NCI-H1417 (cell line): Measurements from ENCODE around the gene AKAP6.

Experiments used
- DNase-seq, 3 experiments: peaks; one replicate each; lab custom pipeline; 2025; lab: John Stamatoyannopoulos, UW

The AKAP6 gene

DNA sequence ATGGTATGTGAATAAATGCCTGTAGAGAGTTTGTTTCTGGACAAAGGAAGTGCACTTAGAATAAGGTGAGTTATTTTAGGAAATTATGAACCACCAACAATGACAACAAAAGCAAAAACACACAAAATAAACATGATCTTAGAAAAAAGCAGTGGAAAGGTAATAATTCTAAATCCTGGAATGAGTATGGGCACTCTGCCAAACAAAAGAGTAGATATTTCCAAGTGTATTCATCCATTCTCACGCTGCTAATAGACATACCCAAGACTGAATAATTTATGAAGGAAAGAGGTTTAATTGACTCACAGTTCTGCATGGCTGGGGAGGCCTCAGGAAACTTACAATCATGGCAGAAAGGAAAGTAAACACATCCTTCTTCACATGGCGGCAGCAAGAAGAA, 340.3 kb downstream of the AKAP6 start:
- DNase-seq = no peak

DNA sequence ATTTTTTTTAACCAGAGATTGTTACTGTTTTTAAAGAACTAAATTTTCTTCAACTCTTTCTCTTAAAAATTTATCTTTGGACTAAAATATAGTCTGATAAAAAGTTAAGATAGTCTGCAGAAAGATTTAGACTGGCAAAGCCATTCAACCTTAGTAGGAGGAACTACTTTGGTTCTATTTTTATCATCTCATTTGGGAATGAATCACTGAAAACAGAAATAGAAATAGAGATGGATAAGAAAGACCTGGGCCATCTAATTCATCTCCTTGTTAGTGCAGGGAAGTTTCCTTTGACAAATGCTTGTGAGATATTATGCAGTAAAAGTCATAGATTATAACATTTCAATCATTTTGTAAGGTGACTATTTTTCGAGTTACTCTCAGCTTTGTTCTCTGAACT, 346.3 kb downstream of the AKAP6 start:
- DNase-seq = no peak

DNA sequence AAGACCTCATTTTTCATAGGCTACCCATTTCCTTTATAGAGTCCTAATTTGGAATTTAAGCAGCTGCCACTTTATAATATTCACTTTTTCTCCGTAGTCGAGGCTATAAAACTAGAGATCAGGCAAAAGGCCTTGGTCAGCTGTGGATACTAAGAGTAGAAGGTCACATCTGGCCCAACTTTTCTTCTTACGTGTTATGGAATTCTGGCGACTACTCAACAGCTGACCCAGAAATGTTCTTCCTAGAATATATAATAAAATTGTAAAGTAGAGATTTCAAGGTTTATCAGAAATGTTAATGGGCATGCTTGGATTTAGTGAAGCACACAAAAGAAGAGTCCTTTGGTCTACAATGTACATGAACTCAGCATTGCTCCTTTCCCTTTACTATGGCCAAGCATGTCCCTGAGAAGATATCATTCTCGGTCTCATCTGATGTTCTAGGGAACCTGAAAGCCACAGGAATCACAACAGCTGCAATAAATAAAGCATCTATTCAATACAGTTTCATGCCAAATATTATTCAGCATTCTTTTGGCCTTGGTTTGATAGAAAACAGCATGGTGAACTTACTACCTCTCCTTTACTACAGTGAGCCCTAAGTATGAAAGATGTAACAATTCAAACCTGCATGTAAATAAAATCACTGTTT, 348.2 kb downstream of the AKAP6 start:
- DNase-seq = no peak

DNA sequence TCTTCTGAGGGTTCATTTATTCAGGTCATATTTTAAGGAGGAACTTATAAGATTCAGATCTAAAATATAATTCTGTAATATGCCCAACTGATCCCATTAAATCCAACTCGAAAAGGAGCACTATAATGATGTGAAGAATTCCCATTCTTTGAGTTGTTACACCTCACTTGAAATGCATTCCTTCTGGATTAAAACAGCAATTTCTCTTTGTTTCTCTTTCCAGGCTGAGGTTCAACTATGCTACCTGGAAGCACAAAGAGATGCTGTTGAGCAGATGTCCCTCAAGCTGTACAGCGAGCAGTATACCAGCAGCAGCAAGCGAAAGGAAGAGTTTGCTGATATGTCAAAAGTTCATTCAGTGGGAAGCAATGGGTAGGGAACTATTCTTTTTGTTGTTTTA, 349.0 kb downstream of the AKAP6 start:
- no peak for DNase-seq

DNA sequence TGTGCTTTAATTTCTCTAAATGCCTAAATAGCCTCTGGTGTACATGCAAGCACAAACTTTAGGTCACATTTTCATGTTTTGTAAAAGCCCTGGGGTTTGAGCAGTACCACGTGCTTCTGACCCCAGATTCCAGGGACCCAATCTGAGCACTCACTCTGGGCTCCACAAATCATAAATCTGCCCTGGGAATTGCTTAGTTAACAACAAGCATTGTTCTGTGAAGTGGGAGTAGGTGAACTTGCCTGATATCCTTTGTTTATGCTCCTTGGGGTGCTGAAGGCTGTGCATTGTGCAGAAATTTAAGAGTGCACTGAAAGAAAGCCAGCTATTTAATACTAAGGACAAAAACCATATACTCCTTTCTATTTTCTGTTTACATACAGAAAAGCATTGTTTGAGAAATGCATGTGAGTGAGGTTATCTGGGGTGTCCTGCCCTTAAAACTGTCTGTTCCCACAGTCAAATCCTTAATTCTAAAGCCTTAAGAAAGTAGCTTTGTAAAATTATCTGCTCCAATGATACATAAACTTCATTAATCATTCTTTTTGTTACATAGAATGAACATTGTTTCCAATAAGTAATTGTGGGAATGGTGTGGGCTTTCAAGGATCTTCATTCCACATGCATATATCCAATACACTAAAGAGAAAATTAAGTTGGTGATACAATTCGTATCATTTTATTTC, 351.0 kb downstream of the AKAP6 start:
- DNase-seq = peak; percentile 12 to 93 (median 71)

DNA sequence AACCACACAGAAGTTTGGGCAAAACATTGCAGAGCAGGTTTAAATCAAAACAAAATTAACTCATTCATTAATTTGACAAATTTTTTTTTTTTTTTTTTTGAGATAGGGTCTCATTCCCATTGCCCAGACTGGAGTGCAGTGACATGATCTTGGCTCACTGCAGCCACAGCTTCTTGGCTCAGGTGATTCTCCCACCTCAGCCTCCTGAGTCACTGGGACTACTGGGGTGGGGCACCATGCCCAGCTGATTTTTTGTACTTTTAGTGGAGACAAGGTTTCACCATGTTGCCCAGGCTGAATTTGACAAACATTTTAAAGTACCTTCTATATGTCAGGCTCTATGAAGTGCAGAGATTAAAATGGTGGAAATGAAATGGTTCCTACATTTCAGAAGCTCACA, 352.5 kb downstream of the AKAP6 start:
- no peak for DNase-seq

DNA sequence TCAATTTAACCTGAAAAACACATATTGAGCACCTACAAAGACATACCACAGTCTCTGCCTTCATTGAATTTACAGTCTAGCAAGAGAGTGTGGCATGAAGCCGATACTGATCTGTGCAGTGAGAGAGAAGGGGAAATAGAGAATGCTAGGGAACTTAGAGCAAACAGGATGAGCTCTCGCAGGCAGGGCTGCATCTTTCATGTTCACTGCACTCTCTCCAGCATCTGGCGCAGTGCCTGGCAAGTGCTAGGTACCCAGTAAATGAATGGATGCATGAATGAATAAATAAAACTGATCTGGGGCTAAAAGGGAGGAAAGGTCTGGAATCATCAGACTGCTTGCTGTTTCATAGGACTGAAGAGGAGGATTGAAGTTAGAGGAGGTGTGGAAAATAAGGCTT, 353.1 kb downstream of the AKAP6 start:
- peak in 1 of 3 experiments; percentile 13 for DNase-seq

DNA sequence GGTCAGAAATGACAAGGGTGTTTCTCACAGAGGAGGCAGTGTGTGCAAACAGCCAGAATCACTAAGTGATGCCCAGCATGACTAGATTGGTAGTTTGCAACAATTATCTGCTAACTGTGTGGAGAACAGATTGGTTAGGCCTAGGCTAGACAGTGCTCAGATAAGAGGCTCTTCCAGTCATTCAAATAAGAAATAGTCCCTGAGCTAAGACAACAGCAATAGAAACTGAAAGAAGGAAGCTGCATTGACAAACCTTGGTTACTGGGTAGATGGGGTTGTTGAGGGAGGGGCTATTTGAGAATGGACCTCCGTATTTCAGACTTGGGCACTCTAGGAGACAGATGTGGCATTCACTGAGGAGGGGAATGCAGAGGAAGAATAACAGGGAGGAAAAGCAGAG, 354.6 kb downstream of the AKAP6 start:
- DNase-seq = no peak

DNA sequence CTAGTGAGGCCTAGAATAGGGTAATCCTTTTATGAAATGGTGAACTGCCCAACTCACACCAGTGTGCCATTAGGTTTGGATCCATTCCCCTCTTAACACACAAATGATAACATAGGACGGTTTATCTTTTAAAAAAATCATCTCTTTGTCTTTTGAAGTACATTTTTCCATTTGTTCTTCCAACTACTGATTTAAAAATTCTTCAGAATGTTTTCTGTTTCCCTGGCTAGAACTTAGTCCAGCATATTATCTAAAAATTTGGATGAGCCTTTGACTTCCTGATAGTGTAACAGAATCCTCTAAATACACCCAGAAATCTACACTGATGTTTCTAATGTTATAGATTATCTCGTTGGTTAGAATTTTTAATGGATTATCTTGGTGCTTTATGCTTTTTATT, 359.8 kb downstream of the AKAP6 start:
- DNase-seq = no peak

DNA sequence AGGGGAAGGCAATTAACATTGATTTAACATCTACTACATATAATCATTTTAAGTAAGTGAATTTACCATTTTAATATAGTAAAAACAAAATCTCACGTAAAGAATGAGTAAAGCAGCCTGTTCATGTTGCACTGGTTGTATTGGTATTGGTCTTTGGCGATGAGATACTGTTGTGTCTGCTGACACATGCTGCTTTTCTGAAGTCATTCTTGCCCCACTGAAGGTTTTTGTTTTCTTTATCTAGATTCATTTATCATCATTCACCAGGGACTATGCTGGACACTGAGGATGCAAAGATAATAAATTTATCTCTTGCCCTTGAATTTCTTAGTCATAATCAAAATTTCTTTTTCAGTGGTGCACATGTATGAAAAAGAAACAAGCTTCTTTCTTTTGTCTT, 363.3 kb downstream of the AKAP6 start:
- DNase-seq = no peak

DNA sequence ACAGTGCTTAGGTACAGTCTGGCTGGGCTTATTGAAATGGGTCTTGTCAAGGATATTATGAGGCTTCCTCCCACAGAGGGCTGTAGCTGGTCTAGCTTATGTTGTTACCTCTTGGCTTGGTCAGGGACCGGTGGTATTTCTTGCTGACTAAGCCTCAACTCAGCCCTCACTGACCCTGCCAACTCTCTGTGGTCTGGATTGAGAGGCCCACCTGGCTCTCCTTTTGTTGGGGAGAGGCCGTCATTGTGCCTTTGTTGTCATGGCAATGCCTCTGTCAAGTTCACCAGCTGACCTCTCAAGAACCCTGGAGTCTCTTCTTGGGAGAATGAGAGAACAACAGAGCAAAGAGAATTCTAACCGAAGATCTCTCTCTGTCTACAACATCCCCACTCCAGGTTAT, 364.0 kb downstream of the AKAP6 start:
- peak in 2 of 3 experiments; percentile 32 to 62 for DNase-seq

DNA sequence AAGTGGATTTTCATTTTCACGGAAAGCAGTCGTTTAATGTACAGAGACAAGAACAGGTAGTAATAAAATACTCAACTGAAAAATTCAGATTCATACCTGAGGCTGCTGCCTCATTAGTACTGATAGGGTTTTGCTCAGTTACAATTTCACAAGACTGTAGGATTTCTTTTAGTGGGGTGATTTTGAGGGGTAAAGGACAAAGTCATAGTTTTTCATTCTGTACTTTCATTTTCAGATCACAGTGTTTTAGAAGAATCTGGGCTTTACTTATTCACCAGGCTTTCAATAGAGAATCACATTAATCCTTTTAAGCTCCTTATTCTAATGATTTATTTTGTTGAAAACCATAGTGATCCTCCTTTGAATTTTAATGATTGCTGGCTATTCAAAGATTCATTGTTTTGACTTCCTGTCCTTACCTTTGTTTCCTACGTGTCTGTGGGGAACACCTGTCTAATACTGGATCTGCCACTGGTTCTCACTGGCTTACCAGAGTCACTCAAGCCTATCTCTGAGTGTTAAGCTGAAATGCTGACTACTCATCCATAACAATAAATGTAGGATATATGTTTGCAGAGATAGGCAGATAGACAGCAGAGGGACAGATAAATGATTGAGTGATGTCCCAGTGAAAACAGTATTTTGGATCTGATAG, 365.8 kb downstream of the AKAP6 start:
- DNase-seq = peak; percentile 15 to 82 (median 39)

DNA sequence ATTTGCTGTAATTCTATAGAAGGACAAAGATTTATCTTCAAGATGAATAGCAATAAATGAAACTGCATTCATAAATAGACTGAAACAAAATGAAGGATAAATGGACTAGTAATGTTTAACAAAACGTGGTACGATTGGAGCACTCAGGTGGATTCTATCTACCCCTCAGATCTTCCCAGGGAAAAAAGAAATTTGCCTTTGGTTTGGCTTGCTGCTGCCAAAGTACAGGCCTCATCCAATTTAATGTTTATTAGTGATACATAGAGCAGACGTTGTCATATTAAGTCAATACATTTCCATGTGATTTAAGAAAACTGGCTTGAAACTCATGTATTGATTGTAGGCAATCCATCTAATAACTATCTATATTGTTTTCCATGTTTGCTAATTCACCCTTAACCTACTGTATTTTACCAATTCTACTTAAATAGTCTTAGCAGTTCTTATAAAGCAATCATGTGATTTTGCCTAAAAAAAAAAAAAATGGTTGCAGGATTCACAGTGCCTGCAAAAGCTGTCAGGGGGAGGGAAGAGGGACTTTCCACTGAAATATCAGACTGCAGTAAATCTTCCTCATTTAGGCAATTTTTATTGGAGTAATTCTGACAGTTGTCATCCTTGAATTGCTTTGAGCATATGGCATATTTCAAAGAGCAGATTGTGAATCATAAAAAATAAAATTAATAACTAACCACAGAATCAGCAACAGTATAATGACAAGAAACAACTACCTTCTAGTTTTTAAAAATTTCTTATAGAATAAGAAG, 367.4 kb downstream of the AKAP6 start:
- no peak for DNase-seq

DNA sequence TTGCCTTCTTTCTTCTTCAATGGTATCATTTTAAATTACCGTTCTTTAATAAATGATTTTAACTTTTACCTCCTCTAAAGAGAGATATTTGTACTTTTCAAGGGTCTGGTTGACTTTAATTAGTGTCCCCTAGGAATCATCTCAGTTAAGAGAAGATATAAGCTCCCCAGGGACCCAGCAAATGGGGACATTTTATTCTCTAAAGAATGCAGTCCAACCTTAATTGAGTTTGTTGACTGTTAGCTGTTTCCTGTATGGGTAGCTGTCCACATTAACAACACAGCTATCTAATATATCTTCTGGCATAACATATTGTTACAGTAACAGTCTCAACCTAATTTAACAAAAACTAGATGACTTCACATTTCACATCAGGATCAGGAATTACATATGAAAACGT, 368.0 kb downstream of the AKAP6 start:
- DNase-seq = no peak

DNA sequence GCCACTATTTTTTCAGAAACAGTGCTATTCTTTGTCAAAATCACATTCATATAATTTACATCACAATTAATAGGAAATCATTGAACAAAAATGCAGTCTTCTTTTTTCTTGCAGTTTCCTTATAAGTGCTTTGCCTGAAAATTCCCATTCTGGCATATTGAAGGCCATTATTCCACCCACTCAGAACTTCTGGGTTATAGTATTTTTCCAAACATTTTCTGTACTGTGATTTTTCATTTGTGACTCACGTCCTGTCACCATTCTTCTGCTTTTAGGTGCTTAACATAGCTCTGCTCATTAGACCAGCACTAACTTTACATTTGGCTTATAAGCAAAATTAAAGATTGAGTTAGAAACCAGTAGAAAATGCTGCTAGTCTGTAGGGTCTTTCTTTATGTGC, 368.6 kb downstream of the AKAP6 start:
- DNase-seq = no peak

DNA sequence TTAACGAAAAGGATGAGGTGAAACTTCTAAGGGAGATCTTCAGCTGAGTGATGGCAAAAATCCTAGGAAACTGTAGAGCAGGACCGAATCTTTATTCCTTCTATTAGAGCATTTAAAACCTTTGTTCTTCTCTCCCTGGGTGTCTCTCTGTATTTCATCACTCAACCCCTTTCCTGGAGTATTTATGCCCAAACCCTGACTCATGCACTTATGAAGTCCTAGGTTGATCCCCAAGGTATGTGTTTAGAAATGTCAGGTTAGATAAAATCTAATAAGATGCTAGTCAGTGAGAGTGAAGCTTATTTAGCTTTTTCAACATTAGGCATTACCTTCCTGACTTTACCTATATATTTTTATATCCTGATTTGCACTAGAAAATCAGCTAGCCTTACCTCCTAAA, 369.7 kb downstream of the AKAP6 start:
- no peak for DNase-seq

DNA sequence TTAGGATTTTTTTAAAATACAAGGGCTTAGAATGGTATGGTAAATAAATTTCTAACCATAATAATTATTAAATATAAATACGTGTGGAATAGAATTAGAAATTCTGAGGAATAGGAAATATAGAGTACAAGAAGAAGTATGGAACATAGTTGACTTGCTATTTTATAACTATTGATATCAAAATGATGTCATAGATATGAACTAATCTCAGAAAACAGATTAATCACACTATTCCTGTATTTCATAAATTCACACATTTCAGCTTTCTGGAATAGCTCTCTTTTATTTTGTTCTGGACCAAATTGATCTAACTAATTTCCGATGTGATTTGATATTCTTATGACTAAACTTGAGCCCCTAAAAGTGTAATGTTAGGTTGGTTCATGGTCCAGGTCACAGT, 372.4 kb downstream of the AKAP6 start:
- no peak for DNase-seq

DNA sequence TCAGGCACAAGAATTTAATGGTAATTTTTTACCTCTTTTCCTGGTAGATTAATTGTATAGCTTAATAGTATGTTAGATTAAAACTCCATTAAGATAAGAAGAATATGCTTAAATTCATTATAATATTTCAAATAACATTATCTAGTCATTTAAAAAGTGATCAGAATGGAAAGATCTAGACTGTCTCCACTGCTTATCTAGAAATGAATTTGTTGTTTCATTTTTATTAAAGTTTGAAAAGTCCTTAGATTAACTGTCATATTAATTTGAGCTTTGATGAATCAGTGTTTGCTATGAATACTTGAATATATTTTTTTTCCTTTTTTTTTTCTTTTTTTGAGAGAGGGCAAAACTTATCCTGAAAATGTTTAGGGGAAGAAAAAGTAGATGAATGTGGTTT, 373.0 kb downstream of the AKAP6 start:
- DNase-seq = no peak

DNA sequence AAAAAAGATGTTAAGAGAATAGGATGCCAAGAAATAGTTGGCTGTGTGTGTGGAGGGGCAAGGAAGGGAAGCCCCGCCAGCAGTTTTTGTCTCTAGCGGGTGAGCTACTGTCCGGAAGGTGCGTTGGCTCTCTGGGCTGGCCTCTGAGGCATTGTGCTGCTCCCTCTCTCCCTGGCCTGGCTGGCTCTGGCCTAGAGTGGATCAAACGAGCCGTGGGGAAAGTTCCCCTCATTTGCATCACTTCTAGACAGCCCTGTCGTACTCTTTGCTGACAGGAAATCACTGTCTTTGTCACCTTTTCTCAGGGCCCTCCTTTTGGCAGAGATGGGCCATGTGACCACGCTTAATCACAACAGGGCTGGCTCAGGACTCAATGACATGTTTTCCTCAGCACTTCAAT, 373.5 kb downstream of the AKAP6 start:
- no peak for DNase-seq

DNA sequence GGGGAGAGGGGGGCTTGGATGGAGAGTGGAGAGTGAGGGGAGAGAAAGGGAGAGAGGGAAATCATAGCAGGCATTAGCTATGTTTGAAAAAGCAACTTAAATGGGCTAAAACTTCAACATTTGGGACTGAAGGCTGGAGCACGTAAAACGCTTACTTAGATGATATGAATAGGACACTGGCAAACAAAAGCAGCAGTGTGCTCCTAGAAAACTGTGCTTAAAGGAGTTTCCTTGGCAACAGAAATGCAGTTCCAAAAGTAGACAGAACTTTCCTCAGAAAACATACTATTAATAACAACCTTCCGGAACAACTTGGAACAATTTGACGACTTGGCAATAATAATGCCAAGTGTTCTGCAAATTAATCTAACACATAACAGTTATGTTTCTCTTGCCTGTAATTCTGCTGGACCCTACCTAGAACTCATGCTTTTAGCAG, 374.1 kb downstream of the AKAP6 start:
- DNase-seq = no peak

DNA sequence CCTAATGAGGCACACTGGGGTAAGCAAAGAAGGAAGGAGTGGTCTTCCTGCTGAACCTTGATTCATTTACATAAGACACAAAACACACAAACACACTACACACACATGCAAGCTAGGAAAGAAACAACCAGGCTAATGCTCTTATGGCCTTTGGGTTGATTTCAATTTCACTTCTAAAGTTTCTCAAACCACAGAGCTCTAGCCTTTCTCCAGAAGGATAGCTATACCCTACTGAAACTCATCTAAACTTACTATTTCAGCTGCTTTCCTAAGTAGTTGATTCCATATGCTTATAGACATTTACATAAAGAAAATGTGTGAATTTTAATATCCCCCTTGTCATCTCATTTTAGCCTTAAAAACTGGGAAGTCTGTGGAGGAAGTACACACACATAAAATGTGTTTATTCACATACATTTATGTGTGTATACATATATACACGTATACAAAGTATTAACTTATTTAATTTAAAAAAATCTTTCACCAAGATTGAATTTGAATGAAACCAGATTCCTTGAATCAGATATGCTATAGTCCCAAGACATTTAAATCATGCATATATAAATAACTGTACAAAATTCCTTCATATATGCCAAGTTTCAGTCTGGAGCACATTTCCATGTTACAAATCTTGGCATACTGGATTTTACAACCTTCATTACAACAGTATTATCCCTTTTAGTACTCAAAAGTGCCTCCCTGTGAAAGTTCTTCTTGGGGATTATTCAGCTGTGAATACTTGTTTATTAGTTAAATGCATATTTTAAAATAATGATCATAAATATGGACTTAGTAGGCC, 377.8 kb downstream of the AKAP6 start:
- DNase-seq = no peak
